GM12878 (cell line): Measurements from ENCODE around the gene THAP5. TPM values are rescaled to one million over a fixed set of nuclear protein-coding genes. Genes with fewer than 3 reads are reported as not detected.

Source experiments
- ATF7 ChIP-seq: fragments of 450-650 bp; IDR thresholded peaks from 2 replicates; pipeline ENCODE4 v1.6.1; 2016; ENCODE audit warnings: low read depth, mild to moderate bottlenecking
- CBFB ChIP-seq: IDR thresholded peaks from 2 replicates; pipeline ENCODE4 v1.6.1; 2016; ENCODE audit warnings: antibody characterized with exemption, low read depth
- CBX3 ChIP-seq: fragments of 200-600 bp; sonication (generic); IDR thresholded peaks from 2 replicates; pipeline ENCODE4 v1.6.1; 2016; ENCODE audit warnings: low read depth, borderline replicate concordance
- CHD2 ChIP-seq: IDR thresholded peaks from 2 replicates; pipeline ENCODE4 v1.6.1; 2011; ENCODE audit warnings: low read depth, low read length, improper control_type of control experiment, borderline replicate concordance
- EGR1 ChIP-seq, 2 experiments: IDR thresholded peaks; 1 replicate in 1 of 2; 2 replicates in 1 of 2; pipeline ENCODE4 v1.6.1; 2011 to 2012; ENCODE audit warnings: low read depth in 2 of 2, low read length in 2 of 2, borderline replicate concordance in 1 of 2, mild to moderate bottlenecking in 1 of 2, moderate library complexity in 1 of 2
- GABPA ChIP-seq: IDR thresholded peaks from 2 replicates; pipeline ENCODE4 v1.6.1; 2014; ENCODE audit warnings: antibody characterized with exemption, low read depth, mild to moderate bottlenecking, inconsistent platforms
- GATAD2B ChIP-seq: fragments of 450-650 bp; conservative IDR thresholded peaks from 2 replicates; pipeline ENCODE4 v1.6.1; 2017; ENCODE audit warnings: low read depth, mild to moderate bottlenecking, moderate library complexity
- IKZF1 ChIP-seq: fragments of 450-650 bp; conservative IDR thresholded peaks from 2 replicates; pipeline ENCODE4 v1.6.1; 2017; ENCODE audit warnings: antibody characterized with exemption, mild to moderate bottlenecking
- IRF5 ChIP-seq: fragments of 450-650 bp; IDR thresholded peaks from 2 replicates; pipeline ENCODE4 v1.6.1; 2017; ENCODE audit warnings: borderline replicate concordance
- MTA2 ChIP-seq: fragments of 450-650 bp; IDR thresholded peaks from 2 replicates; pipeline ENCODE4 v1.6.1; 2016; ENCODE audit warnings: low read depth, mild to moderate bottlenecking, moderate library complexity
- MXI1 ChIP-seq: fragments of 150-350 bp; IDR thresholded peaks from 2 replicates; pipeline ENCODE4 v1.6.1; 2011; ENCODE audit warnings: low read depth, mild to moderate bottlenecking, inconsistent platforms, low read length, improper control_type of control experiment
- PAX5 ChIP-seq: IDR thresholded peaks from 2 replicates; pipeline ENCODE4 v1.6.1; 2011; ENCODE audit warnings: low read depth, low read length, borderline replicate concordance
- RUNX3 ChIP-seq: IDR thresholded peaks from 2 replicates; pipeline ENCODE4 v1.6.1; 2012; ENCODE audit warnings: low read length, inconsistent platforms
- SMAD5 ChIP-seq: IDR thresholded peaks from 2 replicates; pipeline ENCODE4 v1.6.1; 2016; ENCODE audit warnings: antibody characterized with exemption, low read depth
- SMC3 ChIP-seq: IDR thresholded peaks from 2 replicates; pipeline ENCODE4 v1.6.1; 2011; ENCODE audit warnings: low read length, improper control_type of control experiment, borderline replicate concordance
- ZNF24 ChIP-seq: fragments of 450-650 bp; IDR thresholded peaks from 2 replicates; pipeline ENCODE4 v1.6.1; 2017; ENCODE audit warnings: antibody characterized with exemption, mild to moderate bottlenecking
- ZNF384 ChIP-seq: IDR thresholded peaks from 2 replicates; pipeline ENCODE4 v1.6.1; 2012; ENCODE audit warnings: low read depth, mild to moderate bottlenecking, low read length, improper control_type of control experiment, borderline replicate concordance
- polyA plus RNA-seq, 11 experiments: library from polyadenylated mRNA; depleted of rRNA in 4 of 11; unstranded in 6 of 11; stranded (reverse) in 5 of 11; fragments of >200 nt; fragmentation: Nextera tagmentation in 4 of 11; fragmentation: Illumina TruSeq in 1 of 11; extraction: Ambion mirVana in 4 of 11; extraction: Trizol in 1 of 11; gene quantifications; 1 replicate in 1 of 11; 2 replicates in 10 of 11; pipeline versions ENCODE4 v1.2.1 to v1.2.3, GENCODE V29; 2011 to 2016; ENCODE audit warnings: inconsistent platforms in 2 of 11, missing spikeins in 2 of 11, low read depth in 1 of 11
- total RNA-seq, 4 experiments: library from RNA; depleted of rRNA in 3 of 4; stranded (reverse); fragments of >200 nt in 3 of 4; fragmentation: Illumina TruSeq in 1 of 4; extraction: Trizol in 1 of 4; gene quantifications; 2 replicates each; pipeline versions ENCODE4 v1.2.1 to v1.2.3, GENCODE V29; 2013 to 2021
- TF ChIP-seq, protein P1 (sequence below): fragments of 450-650 bp; IDR thresholded peaks from 2 replicates; pipeline ENCODE4 v1.6.1; 2017; ENCODE audit warnings: mild to moderate bottlenecking, moderate library complexity
- TF ChIP-seq, protein P2 (sequence below): fragments of 450-650 bp; formaldehyde crosslinking; IDR thresholded peaks from 2 replicates; pipeline ENCODE4 v1.4.0; 2020; ENCODE audit warnings: mild to moderate bottlenecking, moderate library complexity

The THAP5 gene
- total and polyA plus RNA-seq, 10 of the 15 experiments (the other 5 are each of a cell fraction or from before 2014, with no cell fraction given), result 13.0 to 47.7 (median 24.2) TPM

DNA sequence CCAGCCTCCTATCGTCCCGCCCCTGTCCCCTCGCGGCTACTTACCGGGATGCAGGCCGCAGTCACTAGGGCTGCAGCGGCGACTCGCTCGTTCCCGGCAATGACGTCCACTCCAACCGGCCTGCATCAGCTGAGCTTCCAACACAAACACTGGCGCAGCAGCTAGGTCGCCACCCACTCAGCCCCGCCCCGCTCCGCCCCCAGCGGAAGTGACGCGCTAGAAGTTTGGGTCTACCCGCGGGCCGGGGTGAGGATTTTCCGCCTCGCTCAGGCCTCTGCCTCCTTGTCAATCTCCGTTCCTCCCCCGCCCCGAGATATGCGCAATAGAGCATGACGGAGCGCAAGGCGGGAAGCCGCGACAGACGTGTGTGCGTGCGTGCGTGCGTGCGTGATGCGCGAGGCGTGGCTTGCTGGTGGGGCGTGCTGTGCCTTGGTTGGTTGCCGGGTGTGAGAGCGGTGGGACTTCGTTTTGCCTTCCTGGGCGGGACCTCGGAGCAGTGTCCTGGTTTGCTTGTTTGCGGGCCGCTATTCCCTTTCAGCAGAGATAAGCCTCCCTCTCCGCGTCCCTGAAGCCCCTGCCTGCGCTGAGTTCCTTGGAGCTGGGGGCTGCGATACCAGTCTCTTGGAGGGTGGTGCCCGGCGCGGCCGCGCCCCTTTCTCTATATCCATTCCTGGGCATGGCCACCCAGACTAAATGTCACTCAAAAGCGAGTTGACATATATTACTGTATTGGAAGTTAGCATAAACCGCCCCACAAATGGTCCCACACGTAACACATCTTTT lies 43.3 kb downstream of the THAP5 start, which contains the start of gene PNPLA8 (continued):
- TF ChIP-seq SMC3, result no peak
- peak; percentile 85 for TF ChIP-seq CHD2
- TF ChIP-seq MXI1, result peak; percentile 61; the same call in 1 of the 2 replicates
- TF ChIP-seq PAX5, result peak; percentile 99
- TF ChIP-seq, protein P1, sequence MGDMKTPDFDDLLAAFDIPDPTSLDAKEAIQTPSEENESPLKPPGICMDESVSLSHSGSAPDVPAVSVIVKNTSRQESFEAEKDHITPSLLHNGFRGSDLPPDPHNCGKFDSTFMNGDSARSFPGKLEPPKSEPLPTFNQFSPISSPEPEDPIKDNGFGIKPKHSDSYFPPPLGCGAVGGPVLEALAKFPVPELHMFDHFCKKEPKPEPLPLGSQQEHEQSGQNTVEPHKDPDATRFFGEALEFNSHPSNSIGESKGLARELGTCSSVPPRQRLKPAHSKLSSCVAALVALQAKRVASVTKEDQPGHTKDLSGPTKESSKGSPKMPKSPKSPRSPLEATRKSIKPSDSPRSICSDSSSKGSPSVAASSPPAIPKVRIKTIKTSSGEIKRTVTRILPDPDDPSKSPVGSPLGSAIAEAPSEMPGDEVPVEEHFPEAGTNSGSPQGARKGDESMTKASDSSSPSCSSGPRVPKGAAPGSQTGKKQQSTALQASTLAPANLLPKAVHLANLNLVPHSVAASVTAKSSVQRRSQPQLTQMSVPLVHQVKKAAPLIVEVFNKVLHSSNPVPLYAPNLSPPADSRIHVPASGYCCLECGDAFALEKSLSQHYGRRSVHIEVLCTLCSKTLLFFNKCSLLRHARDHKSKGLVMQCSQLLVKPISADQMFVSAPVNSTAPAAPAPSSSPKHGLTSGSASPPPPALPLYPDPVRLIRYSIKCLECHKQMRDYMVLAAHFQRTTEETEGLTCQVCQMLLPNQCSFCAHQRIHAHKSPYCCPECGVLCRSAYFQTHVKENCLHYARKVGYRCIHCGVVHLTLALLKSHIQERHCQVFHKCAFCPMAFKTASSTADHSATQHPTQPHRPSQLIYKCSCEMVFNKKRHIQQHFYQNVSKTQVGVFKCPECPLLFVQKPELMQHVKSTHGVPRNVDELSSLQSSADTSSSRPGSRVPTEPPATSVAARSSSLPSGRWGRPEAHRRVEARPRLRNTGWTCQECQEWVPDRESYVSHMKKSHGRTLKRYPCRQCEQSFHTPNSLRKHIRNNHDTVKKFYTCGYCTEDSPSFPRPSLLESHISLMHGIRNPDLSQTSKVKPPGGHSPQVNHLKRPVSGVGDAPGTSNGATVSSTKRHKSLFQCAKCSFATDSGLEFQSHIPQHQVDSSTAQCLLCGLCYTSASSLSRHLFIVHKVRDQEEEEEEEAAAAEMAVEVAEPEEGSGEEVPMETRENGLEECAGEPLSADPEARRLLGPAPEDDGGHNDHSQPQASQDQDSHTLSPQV, result no peak
- peak; percentile 48; the same call in 1 of the 2 replicates for TF ChIP-seq IRF5
- 0 out of 2 replicates have a peak, but pooled peaks have one; percentile 11 for TF ChIP-seq GATAD2B
- no peak; the same call in 1 of the 2 replicates for TF ChIP-seq MTA2
- TF ChIP-seq ATF7, result peak; percentile 88
- no peak for TF ChIP-seq CBFB
- TF ChIP-seq CBX3, result no peak
- TF ChIP-seq GABPA, result peak; percentile 86
- no peak for TF ChIP-seq ZNF384
- TF ChIP-seq SMAD5, result peak; percentile 68; the same call in 1 of the 2 replicates
- TF ChIP-seq EGR1 (IDR thresholded peaks at IDR 0.05; ENCODE audit: borderline replicate concordance in 1 of 2, low read depth in 2 of 2, low read length in 2 of 2), result peak; percentile 79 to 97
- TF ChIP-seq, protein P2, sequence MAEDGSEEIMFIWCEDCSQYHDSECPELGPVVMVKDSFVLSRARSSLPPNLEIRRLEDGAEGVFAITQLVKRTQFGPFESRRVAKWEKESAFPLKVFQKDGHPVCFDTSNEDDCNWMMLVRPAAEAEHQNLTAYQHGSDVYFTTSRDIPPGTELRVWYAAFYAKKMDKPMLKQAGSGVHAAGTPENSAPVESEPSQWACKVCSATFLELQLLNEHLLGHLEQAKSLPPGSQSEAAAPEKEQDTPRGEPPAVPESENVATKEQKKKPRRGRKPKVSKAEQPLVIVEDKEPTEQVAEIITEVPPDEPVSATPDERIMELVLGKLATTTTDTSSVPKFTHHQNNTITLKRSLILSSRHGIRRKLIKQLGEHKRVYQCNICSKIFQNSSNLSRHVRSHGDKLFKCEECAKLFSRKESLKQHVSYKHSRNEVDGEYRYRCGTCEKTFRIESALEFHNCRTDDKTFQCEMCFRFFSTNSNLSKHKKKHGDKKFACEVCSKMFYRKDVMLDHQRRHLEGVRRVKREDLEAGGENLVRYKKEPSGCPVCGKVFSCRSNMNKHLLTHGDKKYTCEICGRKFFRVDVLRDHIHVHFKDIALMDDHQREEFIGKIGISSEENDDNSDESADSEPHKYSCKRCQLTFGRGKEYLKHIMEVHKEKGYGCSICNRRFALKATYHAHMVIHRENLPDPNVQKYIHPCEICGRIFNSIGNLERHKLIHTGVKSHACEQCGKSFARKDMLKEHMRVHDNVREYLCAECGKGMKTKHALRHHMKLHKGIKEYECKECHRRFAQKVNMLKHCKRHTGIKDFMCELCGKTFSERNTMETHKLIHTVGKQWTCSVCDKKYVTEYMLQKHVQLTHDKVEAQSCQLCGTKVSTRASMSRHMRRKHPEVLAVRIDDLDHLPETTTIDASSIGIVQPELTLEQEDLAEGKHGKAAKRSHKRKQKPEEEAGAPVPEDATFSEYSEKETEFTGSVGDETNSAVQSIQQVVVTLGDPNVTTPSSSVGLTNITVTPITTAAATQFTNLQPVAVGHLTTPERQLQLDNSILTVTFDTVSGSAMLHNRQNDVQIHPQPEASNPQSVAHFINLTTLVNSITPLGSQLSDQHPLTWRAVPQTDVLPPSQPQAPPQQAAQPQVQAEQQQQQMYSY, result no peak
- TF ChIP-seq IKZF1, result peak; percentile 75; the same call in 1 of the 2 replicates
- TF ChIP-seq ZNF24, result no peak
- TF ChIP-seq RUNX3, result no peak
